Endothelial cell of umbilical vein (primary cell): ENCODE measurements around the gene CARD11. TPM values are rescaled to one million over a fixed set of nuclear protein-coding genes. Genes with fewer than 3 reads are reported as not detected.

Experiments used
- BruUV-seq: library from RNA; stranded (reverse); fragments of 400-500 nt; replicated peaks from 2 replicates; lab custom pipeline; 2021; lab: Mats Ljungman, UMichigan
- CTCF ChIA-PET: fragments of 300-600, 350-600 bp; sonication (Branson Sonifier 250); formaldehyde crosslinking; loops from one replicate; lab custom pipeline; 2021; ENCODE audit warnings: antibody characterized with exemption, inconsistent platforms; lab: Charles Lee
- POLR2A ChIA-PET: fragments of 300-600, 350-600 bp; sonication (Branson Sonifier 250); formaldehyde crosslinking; loops from one replicate; lab custom pipeline; 2021; ENCODE audit warnings: antibody characterized with exemption, inconsistent platforms; lab: Charles Lee
- DNase-seq: peaks from one replicate; pipeline ENCODE4 v3.0.0-alpha.2; 2011; ENCODE audit warnings: low read depth, low spot score
- FAIRE-seq: peaks from 2 replicates; lab custom pipeline; 2011; peaks lifted over from hg19 to GRCh38; lab: Jason Lieb, UNC
- H2AFZ ChIP-seq: 2 replicates; pipeline ENCODE4 v1.6.0; 2012; ENCODE audit warnings: low read depth, low read length, control low read depth, inconsistent platforms
- H3K27ac ChIP-seq: 2 replicates; pipeline ENCODE4 v1.5.1; 2011; ENCODE audit warnings: low read depth, mild to moderate bottlenecking, control low read depth, low read length, moderate library complexity; ENCODE audit not compliant: insufficient read depth
- H3K27me3 ChIP-seq, 2 experiments: 2 replicates each; pipeline versions ENCODE4 v1.6.0 to v1.6.1; 2011; ENCODE audit warnings: low read length in 2 of 2, mixed read lengths in 1 of 2; ENCODE audit not compliant: control insufficient read depth in 2 of 2, insufficient read depth in 2 of 2
- H3K36me3 ChIP-seq, 2 experiments: 2 replicates in 1 of 2; 3 replicates in 1 of 2; pipeline ENCODE4 v1.5.1; 2011; ENCODE audit warnings: low read length in 2 of 2, mild to moderate bottlenecking in 1 of 2, moderate library complexity in 1 of 2; ENCODE audit not compliant: control insufficient read depth in 2 of 2, insufficient read depth in 2 of 2; ENCODE audit errors: extremely low read depth in 1 of 2
- H3K4me1 ChIP-seq: 3 replicates; pipeline ENCODE4 v1.5.1; 2011; ENCODE audit warnings: mild to moderate bottlenecking, low read length; ENCODE audit not compliant: control insufficient read depth, insufficient read depth; ENCODE audit errors: extremely low read depth
- H3K4me2 ChIP-seq: 2 replicates; pipeline ENCODE4 v1.6.1; 2011; ENCODE audit warnings: low read length, control low read depth, mixed read lengths; ENCODE audit not compliant: insufficient read depth
- H3K4me3 ChIP-seq, 3 experiments: fragments of 200-600 bp in 1 of 3; sonication (generic), shearing (Covaris generic) in 1 of 3; replicated peaks in 1 of 3; 2 replicates each; pipeline ENCODE4 v1.5.1; 2011 to 2016; ENCODE audit warnings: control low read depth in 3 of 3, low read length in 3 of 3, mild to moderate bottlenecking in 2 of 3, inconsistent platforms in 1 of 3, low read depth in 1 of 3, moderate library complexity in 1 of 3; ENCODE audit not compliant: insufficient read depth in 1 of 3
- H3K79me2 ChIP-seq: 2 replicates; pipeline ENCODE4 v1.6.0; 2012; ENCODE audit warnings: low read length, inconsistent platforms; ENCODE audit not compliant: control insufficient read depth, insufficient read depth
- H3K9ac ChIP-seq: replicated peaks from 2 replicates; pipeline ENCODE3; 2011; ENCODE audit warnings: low read length, control low read depth; ENCODE audit not compliant: insufficient read depth; ENCODE audit errors: extremely low read depth
- H3K9me1 ChIP-seq: replicated peaks from 3 replicates; pipeline ENCODE4 v1.6.0; 2011; ENCODE audit warnings: mild to moderate bottlenecking, low read length; ENCODE audit not compliant: control insufficient read depth, insufficient read depth; ENCODE audit errors: extremely low read depth
- H3K9me3 ChIP-seq: replicated peaks from 2 replicates; pipeline ENCODE4 v1.5.1; 2012; ENCODE audit warnings: low read length, inconsistent platforms; ENCODE audit not compliant: control insufficient read depth, insufficient read depth
- H4K20me1 ChIP-seq: replicated peaks from 2 replicates; pipeline ENCODE3; 2011; ENCODE audit warnings: mild to moderate bottlenecking, low read length; ENCODE audit not compliant: control insufficient read depth, insufficient read depth; ENCODE audit errors: extremely low read depth
- EZH2 ChIP-seq: IDR thresholded peaks from 2 replicates; pipeline ENCODE4 v1.6.1; 2012; ENCODE audit warnings: borderline replicate concordance, low read depth, mild to moderate bottlenecking, moderate library complexity, low read length, inconsistent platforms; ENCODE audit not compliant: severe bottlenecking
- FOS ChIP-seq: IDR thresholded peaks from 2 replicates; pipeline ENCODE4 v1.6.1; 2011; ENCODE audit warnings: mild to moderate bottlenecking, low read length, moderate library complexity, borderline replicate concordance; ENCODE audit not compliant: insufficient read depth
- GATA2 ChIP-seq: IDR thresholded peaks from 2 replicates; pipeline ENCODE4 v1.7.0; 2011; ENCODE audit warnings: low read depth, mild to moderate bottlenecking, moderate library complexity, mixed read lengths, low read length; ENCODE audit not compliant: insufficient read length, insufficient read depth
- JUN ChIP-seq: IDR thresholded peaks from 2 replicates; pipeline ENCODE4 v1.6.1; 2011; ENCODE audit warnings: borderline replicate concordance, low read depth; ENCODE audit not compliant: insufficient read length, insufficient read depth
- MYC ChIP-seq: IDR thresholded peaks from one replicate; pipeline ENCODE4 v1.6.1; 2011; ENCODE audit warnings: mild to moderate bottlenecking, low read depth, low read length
- POLR2A ChIP-seq: IDR thresholded peaks from 2 replicates; pipeline ENCODE4 v1.6.1; 2012; ENCODE audit warnings: low read depth, mild to moderate bottlenecking, control low read depth, low read length
- POLR2AphosphoS5 ChIP-seq: IDR thresholded peaks from 2 replicates; pipeline ENCODE4 v1.6.1; 2012; ENCODE audit warnings: low read depth, mild to moderate bottlenecking, control low read depth, low read length, moderate library complexity; ENCODE audit not compliant: insufficient read depth
- dilution Hi-C: fragments of 300-500 bp; cut with MboI; formaldehyde crosslinking; loops from one replicate; pipeline ENCODE4 v1.15.0; 2019; ENCODE audit warnings: low sequenced_read_pairs; ENCODE audit not compliant: extremely low pct_ligation_motif_present
- intact Hi-C: fragments of 100-400 bp; cut with micrococcal nuclease; formaldehyde crosslinking; loops from one replicate; pipeline ENCODE4 v1.10.0; 2022
- polyA plus RNA-seq, 4 experiments: library from polyadenylated mRNA; depleted of rRNA in 3 of 4; stranded (reverse) in 3 of 4; unstranded in 1 of 4; fragments of >200 nt; gene quantifications; 2 replicates each; pipeline versions ENCODE4 v1.2.1 to v1.2.3, GENCODE V29; 2011 to 2012; ENCODE audit warnings: missing spikeins in 1 of 4
- total RNA-seq: library from RNA; stranded (reverse); gene quantifications from 2 replicates; pipeline ENCODE4 v1.2.3, GENCODE V29; 2021
- TF ChIP-seq, protein P1 (sequence below): IDR thresholded peaks from 2 replicates; pipeline ENCODE4 v1.6.1; 2011; ENCODE audit not compliant: insufficient read depth, insufficient read length
- TF ChIP-seq, protein P2 (sequence below), 2 donors: IDR thresholded peaks; 1 replicate in 1 of 2; 2 replicates in 1 of 2; pipeline ENCODE4 v1.5.1; 2011; ENCODE audit warnings: low read length in 2 of 2, mild to moderate bottlenecking in 2 of 2, moderate library complexity in 2 of 2, control low read depth in 1 of 2, inconsistent platforms in 1 of 2, low read depth in 1 of 2; ENCODE audit not compliant: insufficient read depth in 1 of 2; ENCODE audit errors: extremely low read depth in 1 of 2

Gene CARD11
- total and polyA plus RNA-seq, 2 donors (not counting 3 experiments of a cell fraction or from before 2014, with no cell fraction given): 20.4 to 41.8 TPM

DNA sequence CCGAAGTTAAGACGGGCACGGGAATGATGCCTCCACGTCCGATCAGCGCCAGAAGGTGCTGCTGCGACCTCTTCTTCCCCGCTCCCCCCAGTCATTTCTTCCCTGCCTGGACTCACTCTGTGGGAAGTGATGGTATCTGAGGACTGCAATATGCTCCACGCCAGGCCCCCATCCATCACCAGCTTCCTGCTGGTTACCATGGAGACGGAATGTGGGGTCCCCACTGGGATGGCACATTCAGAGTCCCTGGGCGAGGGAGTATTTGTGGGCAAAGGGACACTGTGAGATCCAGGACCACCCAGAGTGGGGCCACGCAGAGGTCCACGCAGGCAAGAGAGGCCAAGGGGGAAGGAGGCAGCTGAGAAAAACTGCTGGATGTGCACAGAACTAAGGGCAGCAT lies 39.7 kb downstream of the CARD11 start:
- H3K9ac ChIP-seq: no peak overlapping the region
- no peak for DNase-seq
- POLR2A ChIA-PET: no interaction called here
- no peak overlapping the region for H2AFZ ChIP-seq
- no peak overlapping the region for H3K4me2 ChIP-seq
- H3K27ac ChIP-seq: no peak overlapping the region
- no peak overlapping the region for H3K4me3 ChIP-seq
- H3K9me1 ChIP-seq: no peaks in the 10 kb centered on the region
- CTCF ChIA-PET: no interaction called here
- no peaks in the 10 kb centered on the region for H3K79me2 ChIP-seq
- BruUV-seq: no TSS peak
- dilution Hi-C loops: no loop called here
- intact Hi-C loops: no loop called here
- no peaks in the 10 kb centered on the region for H3K27me3 ChIP-seq
- H3K36me3 ChIP-seq: no peaks in the 10 kb centered on the region
- H4K20me1 ChIP-seq: no peaks in the 10 kb centered on the region
- TF ChIP-seq MYC (no peak), EZH2 (no peak), POLR2AphosphoS5 (no peak), POLR2A (no peak), GATA2 (no peak), FOS (no peak), JUN (no peak)
- TF ChIP-seq, protein P1, sequence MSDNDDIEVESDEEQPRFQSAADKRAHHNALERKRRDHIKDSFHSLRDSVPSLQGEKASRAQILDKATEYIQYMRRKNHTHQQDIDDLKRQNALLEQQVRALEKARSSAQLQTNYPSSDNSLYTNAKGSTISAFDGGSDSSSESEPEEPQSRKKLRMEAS: no peak
- TF ChIP-seq, protein P2, sequence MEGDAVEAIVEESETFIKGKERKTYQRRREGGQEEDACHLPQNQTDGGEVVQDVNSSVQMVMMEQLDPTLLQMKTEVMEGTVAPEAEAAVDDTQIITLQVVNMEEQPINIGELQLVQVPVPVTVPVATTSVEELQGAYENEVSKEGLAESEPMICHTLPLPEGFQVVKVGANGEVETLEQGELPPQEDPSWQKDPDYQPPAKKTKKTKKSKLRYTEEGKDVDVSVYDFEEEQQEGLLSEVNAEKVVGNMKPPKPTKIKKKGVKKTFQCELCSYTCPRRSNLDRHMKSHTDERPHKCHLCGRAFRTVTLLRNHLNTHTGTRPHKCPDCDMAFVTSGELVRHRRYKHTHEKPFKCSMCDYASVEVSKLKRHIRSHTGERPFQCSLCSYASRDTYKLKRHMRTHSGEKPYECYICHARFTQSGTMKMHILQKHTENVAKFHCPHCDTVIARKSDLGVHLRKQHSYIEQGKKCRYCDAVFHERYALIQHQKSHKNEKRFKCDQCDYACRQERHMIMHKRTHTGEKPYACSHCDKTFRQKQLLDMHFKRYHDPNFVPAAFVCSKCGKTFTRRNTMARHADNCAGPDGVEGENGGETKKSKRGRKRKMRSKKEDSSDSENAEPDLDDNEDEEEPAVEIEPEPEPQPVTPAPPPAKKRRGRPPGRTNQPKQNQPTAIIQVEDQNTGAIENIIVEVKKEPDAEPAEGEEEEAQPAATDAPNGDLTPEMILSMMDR (IDR thresholded peaks at IDR 0.05; ENCODE audit: extremely low read depth in 1 of 2, insufficient read depth in 1 of 2, low read depth in 1 of 2, low read length in 2 of 2): no peak
- H3K4me1 ChIP-seq: peaks cover 19% of the 10 kb centered on the region
- no peaks in the 10 kb centered on the region for H3K9me3 ChIP-seq
- FAIRE-seq: no peak
